ENCODE data around the gene MTHFSD.

Gene MTHFSD

GRCh38 chr16:86581458-86581857 is 26.4 kb upstream of the MTHFSD start:
- DNase-seq, result no peak

- no peak for DNase-seq
Observed at GRCh38 chr16:86580791-86581170, 25.7 kb upstream of the MTHFSD start.

GRCh38 chr16:86580063-86580790 is 25.2 kb upstream of the MTHFSD start:
- no peak for DNase-seq

GRCh38 chr16:86579268-86580062 is 24.4 kb upstream of the MTHFSD start:
- DNase-seq, result no peak

GRCh38 chr16:86578611-86579267 is 23.7 kb upstream of the MTHFSD start:
- DNase-seq, result no peak

GRCh38 chr16:86578061-86578599 is 23.1 kb upstream of the MTHFSD start, which contains the start of gene FOXL1:
Gene FOXL1, plus strand, starts transcription at chr16:86578549. Its CDS starts 175 bp downstream, at chr16:86578724.
- DNase-seq, result no peak

GRCh38 chr16:86577314-86577971 is 22.4 kb upstream of the MTHFSD start:
- no peak for DNase-seq

- no peak for DNase-seq
Observed at GRCh38 chr16:86576591-86577313, 21.7 kb upstream of the MTHFSD start.

GRCh38 chr16:86575754-86576557 is 20.9 kb upstream of the MTHFSD start:
- DNase-seq, result peak; percentile 75

GRCh38 chr16:86575095-86575685 is 20.2 kb upstream of the MTHFSD start:
- DNase-seq, result no peak

- DNase-seq, result no peak
Observed at GRCh38 chr16:86574646-86575045, 19.6 kb upstream of the MTHFSD start.

GRCh38 chr16:86573646-86574508 is 18.8 kb upstream of the MTHFSD start:
- DNase-seq, result no peak

- no peak for DNase-seq
Observed at GRCh38 chr16:86573215-86573614, 18.2 kb upstream of the MTHFSD start.

GRCh38 chr16:86572606-86573005 is 17.6 kb upstream of the MTHFSD start:
- no peak for DNase-seq

- no peak for DNase-seq
Observed at GRCh38 chr16:86572041-86572521, 17.0 kb upstream of the MTHFSD start.

- no peak for DNase-seq
Observed at GRCh38 chr16:86571530-86571915, 16.5 kb upstream of the MTHFSD start.

- DNase-seq, result no peak
Observed at GRCh38 chr16:86570558-86571529, 15.8 kb upstream of the MTHFSD start.

GRCh38 chr16:86569701-86570447 is 14.8 kb upstream of the MTHFSD start:
- no peak for DNase-seq
